ENCODE data around the gene GIPC3.

Gene GIPC3

DNA sequence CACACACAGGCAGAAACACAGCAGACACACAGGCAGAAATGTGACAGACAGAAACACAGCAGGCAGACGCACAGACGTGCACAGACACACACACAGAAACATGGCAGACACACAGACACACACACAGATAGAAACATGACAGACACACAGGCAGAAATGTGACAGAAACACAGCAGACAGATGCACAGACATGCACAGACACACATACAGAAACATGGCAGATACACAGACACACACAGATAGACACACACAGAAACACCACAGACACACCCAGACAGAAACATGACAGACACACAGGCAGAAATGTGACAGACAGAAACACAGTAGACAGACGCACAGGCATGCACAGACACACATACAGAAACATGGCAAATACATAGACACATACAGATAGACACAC lies 20.1 kb downstream of the GIPC3 start:
- no peak for DNase-seq

DNA sequence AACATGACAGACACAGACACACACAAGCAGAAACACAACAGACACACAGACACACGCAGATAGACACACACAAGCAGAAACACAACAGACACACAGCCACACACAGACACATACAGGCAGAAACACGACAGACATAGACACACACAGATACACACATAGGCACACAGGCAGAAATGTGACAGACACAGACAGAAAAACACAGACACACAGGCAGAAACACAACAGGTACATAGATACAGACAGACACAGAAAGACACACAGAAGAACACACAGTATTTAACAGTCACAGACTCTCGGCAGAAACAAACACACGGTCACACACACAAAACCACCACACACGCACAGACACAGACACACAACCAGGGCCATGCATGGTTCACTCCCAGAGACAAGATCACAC lies 20.5 kb downstream of the GIPC3 start:
- no peak for DNase-seq

DNA sequence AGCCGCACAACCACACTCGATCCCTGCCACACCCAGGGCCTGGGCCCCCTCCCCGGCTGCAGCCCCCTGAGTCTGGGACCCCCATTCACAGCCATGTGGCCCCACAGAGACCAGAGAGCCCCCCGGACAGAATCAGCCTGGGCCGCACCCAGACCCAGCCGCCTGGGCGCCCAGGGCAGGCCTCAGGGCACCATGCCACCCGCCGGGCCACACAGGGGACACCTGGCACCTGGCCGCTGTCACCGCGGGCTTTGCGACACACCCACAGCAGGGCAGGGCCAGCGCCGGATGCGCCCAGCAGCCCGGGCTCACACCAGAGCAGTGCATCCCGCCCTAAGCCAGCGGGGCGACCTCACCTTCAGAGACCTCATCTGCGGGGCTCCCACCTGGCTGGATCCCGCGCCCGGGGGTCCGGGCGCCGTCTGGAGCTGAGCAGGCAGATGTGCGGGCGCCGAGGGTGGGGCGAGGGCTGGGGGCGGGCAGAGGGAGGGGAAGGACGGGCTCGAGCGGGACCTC lies 21.0 kb downstream of the GIPC3 start:
- peak; percentile 46 for DNase-seq

DNA sequence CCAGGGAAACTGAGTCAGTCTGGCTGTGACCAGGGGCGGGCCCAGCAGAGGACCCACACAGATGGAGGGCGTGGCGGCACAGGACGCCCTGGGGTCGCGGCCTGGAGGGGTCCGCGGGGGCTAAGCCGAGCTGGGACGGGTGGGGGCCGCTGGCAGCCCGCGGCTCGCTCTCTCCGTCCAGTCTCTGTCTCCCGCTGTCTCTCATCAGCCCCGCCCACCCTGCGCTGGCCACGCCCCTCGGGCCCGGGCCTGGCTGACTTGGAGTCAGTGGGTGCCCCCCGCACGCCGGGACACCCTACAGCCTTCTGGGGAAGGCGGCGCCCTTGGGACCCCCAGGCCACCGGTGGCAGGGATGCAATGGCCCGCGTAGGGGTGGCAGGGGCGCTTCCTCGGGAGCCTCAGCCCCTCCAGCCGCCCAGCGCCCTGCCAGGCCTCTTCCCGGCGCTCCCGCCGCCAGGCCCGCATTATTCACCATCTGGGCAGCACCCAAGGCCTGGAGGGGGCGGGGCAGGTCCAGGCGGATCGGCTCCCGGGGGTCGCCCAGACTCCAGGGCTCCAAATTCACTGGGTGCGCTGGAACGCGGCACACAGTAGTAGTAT lies 21.5 kb downstream of the GIPC3 start, which contains the start of gene TBXA2R:
Gene TBXA2R (minus strand): TSS at position 186 of the 600 bp plus-strand sequence. CDS start 6,241 bp downstream, outside the sequence.
- peak; percentile 69 for DNase-seq

DNA sequence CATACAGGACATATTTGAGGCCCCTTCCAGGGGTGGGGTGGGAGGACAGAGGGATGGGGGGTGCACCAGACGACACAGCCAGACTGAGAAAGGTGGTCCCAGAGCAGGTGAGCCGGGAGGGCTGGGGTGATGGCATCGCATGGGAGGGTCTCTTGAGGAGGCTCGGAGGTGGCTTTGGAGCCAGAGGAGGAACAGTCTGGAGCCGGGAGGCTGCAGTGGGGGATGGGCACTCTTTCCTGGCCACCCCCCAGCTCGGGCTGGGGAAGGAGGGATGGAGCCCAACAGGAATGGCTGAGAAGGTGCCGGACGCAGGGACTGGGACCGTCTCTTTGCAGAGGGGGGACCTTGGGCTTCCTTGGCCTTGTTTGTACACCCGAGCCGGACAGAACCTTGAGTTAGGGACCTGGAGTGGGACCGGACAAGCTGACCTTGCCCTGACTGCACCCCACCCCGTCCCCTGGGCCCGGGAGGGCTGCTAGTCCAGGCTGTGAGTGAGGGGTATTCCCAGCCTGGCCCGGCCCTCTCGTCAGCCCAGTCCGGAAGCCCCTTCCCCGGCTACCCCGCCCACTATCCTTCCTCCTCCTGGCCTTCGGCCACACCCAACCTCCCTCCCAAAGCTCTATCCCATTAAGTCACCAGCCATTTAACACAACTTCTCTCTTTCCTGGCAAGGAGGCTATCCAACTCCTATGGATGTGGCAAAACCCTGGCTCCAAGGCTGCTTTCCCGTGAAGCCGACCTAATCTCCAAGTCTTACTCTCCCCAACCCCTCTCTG lies 22.2 kb downstream of the GIPC3 start:
- no peak for DNase-seq

DNA sequence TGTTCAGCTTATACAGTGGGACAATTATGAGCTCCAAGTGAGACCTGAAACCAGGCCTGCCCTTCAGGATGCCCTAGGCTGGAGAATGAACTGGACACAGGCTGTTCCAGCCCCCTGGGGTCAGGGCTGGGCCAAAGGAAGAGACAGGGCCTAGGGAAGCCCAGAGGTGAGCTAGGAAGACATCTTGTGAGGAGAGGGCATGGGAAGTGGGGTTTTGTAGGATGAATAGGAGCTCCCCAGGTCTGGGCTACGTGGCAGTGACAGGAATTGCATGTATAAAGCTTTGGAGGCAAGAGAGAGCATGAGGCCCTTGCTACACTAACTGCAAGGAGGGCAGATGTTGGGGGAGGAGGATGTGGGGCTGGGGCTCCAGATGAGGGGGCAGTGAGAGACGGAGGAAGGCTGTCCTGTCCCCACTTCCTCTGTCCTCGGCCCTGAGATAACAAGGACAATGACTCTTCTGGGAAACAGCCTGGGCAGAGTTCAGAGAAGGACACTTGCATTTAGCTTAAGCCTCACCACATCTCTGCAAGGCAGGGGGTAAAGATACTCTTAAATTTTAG lies 22.9 kb downstream of the GIPC3 start:
- DNase-seq: no peak

DNA sequence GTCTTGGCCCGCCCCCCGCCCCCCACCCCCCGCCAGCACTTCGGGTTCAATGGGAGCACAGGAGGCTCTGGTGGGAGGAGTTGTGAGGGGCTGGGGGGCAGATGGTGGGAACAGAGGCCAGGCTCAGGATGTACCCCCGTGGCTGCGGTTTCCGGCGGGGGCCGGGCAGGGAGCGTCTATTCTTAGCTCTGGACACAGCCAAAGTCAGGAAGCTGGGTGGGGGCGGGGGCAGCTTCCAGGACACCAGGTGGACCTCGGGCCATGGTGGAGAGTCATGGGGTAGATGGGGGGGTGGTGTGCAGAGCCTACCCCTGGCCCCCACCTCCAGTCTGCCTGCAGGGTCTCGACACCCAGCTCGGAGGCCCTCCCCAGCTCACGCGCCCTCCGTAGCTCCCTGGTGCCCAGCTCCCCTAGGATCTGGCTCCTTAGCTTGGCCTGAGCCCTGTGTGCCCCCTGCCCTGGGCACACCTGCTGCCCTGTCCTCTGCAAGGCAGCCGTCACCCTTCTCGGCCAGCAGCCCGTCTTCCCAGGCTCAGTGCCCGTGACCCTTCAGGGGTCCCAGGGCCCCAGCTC lies 23.6 kb downstream of the GIPC3 start:
- no peak for DNase-seq

DNA sequence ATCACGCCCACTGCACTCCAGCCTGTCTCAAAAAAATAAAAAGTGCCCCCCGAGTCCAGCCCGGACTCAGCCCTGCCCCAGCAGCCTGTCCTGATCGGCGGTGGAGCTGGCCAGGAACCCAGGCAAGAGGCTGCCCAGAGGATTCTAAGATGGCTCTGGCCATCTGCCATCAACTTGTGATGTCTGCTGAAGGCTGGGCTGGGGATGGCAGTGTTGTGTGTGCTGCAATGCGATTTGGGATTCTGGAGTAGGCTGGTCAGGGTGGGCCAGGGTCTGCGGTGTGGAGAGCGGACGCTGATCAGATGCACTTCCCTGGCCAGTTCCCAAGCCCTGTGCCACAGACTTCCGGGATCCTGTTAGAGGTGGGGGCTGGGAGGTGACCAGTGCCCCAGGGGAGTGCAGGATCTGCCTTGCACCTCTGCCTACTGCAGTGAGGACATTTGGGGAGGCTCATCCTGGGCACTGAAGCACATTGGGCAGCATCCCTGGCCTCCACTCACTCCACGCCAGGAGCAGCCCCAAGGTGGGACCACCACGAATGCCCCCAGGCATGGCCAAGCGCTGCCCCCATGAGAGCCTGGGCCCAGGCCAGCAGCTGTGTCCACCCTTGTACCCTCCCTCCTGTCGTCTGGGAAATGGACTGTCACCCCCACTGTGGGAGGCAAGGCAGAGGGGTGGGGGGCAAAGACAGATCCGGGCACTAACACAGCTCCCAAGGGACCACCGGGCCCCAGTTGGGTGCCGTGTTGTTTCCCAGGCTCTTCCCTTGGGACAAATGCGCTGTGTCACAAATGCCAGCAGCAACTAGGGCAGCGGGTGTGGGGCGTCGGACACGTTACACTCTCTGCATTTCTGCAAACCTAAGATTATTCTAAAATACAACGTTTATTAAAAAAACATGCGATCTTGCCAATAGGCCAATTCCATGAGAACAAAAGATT lies 24.8 kb downstream of the GIPC3 start:
- no peak for DNase-seq

DNA sequence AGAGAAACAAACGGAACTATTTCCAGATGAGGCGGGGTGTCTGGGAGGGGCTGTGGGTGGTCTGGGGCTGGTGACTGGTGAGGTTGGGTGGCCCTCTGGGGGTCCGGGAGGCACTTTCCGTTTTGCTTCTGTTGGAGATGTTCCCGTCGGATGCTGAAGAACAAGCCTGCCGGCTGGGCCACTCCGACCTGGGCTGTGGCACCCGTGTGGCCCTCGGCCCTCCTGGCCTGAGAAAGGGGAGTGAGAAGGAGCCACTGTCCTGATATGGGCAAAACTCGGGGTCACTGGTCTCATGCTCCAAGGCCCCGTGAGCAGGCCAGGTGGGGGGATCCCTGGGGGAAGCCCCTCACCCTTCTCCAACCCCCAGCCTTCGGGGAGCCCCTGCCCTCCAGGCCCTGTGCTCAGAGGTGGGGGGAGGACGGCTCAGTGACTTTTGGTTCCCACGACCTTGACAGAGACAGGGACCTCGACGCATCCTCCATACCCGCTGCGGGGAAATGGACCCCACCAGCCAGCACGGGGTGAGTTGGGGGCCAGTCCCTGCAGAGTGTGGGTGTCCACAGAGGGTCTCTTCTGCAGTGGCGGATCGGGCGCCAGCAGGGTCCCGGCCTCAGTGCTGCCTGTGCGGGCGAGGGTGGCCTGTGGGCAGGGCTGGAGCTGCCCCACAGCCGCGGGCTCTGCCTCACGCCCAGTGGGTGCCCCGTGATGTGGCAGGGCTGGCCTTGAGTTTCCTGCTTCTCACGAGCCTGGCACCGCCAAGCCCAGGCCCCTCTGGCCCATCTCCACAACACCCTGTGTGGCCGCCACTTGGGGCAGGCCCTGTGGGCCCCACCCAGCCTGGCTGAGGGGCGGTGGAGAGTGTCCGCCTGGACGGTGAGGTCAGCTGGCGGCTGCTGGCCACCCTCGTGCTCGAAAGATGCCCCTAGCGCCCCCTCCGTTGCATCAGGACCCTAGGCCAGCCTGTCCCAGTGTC lies 25.8 kb downstream of the GIPC3 start:
- no peak for DNase-seq

DNA sequence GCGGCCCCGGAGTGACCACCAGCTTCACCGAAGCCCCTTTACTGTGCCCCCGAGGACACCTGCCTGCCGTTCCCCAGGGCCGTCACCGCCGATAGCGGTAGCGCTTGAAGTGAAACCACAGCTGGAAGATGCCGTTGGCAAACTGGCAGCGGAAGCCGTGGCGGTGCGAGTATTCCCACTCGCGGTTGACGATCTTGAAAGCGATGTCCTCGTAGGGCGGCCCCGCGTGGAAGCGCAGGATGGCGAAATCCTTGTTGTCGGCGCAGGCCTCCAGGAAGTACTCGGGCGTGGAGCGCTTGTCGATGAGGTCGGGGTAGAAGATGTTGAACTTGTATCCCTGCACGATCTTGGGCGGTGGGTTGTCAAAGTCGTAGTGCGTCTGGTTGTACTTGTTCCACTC lies 26.6 kb downstream of the GIPC3 start:
- no peak for DNase-seq

DNA sequence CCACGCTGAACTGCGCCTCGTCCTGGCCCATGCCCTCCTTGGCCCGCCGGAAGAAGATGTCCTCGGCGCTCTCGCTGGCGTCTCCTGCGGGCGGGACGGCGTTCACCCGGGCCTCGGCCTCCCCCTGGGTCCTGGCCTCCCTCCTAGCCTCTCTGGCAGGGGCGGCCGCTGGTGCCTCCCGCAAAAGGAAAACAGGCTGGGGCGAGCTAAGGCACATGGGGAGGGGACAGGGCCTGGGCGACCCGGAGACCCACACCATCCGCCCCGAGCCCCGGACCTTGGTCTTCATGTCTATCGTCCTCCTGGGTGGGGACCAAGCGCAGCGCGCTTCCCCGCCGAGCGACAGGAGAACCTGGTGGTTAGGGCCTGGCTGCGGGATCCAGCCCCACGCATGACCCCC lies 27.1 kb downstream of the GIPC3 start:
- no peak for DNase-seq

DNA sequence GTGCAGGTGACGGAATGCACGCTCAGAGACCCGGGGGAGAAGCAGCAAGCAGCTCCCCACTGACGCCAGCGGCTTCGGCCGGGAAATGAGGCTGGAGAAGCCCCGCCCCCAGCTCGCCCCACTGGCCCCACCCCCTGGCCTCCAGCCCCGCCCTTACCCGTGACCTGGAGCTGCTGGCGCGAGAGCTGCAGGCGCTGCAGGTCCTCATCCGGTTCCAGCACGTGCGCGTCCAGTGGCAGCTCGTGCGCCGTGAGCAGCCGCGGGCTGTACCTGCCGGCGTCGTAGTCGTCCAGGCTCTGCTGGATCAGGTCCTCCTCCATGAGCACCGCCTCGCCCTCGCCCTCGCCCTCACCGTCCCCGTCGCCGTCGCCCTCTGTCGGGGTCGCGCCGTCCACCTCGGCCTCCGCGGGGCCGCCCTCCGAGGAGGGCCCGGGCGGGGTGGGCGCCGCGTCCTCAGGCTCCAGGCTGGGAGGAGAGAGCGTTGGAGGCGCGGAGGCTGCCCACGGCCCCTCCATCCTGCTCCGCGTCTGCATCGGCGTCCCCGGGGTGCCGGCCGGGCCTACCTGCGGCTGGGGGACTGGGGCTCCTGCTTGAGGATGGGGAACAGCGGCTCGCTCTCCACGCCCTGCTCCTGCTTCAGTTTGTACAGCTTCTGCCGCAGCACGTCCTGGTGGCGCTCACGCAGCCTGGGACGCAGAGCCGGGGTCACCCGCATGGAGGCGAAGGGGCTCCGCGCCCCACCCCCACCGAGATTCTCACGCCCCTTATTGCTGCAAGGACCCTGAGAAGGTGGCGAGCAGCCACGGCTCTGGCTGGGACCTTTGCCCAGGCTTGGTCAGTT lies 27.8 kb downstream of the GIPC3 start:
- DNase-seq: no peak

DNA sequence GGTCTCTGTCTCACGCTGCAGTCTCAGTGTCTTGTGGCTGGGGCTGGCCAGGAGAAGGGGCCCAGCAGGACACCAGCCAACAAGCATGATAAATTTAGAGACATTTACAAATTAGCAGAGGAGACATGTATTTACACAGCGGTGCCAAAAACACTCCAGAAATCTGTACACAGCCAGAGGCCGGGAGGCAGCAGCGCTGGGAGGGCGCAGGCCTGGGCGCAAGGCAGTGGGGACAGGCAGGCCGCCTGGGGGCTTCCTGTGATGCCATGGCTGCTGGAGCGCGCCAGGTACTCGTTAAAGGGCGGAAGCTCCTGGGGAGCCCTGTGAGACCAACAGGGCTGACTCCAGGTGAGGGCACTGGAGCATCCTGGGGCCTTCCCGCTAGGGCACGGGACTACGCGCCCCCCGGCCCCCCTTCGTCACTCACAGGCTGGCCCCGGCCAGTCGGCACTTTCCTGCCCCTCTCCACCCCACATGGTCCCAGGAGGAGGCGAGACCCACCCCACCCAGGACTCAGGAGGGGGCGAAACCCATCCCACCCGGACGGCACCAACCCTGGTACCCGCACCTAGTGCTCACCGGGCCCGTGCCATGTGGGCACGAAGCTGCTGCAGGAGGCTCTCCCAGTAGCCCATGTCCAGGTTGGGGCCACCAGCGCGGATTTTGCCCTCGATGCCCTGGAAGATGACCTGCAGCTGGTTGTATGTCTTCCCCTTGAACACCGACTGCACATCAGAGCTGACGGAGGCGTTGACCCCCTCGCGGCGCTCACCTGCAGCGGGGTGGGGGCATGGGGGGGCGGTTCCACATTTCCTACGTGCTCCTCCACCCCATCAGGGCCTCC lies 28.8 kb downstream of the GIPC3 start:
- no peak for DNase-seq

DNA sequence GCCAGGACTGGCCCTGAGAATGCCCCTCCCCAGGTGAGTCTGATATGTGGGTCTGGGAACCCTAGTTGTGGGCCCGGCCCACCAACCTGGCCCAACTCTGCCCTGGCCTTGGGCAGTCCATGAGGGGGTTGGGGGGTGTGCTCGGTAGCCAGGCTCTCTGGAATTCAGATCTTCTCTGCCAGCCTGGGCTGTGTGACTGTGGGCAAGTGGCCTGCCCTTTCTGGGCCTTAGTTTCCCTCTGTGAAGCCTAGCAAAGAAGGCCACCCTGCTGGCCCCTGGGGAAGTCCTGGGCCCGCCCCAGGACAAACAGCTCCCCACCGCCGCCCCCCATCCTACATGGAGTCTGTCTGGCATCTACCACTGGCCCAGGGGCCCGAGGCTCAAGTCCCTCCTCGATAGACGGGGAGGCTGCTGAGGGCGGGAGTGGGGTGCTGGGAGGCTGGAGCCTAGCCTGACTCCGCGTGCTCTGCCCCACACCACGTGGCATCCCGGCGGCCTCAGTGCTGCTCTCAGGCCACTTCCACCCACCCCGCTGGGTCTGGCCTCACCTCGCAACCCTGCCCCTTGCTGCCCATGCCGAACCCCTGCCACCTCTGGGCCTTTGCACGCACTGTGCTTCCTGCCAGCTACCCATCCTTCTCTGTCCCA lies 29.7 kb downstream of the GIPC3 start:
- DNase-seq: no peak

DNA sequence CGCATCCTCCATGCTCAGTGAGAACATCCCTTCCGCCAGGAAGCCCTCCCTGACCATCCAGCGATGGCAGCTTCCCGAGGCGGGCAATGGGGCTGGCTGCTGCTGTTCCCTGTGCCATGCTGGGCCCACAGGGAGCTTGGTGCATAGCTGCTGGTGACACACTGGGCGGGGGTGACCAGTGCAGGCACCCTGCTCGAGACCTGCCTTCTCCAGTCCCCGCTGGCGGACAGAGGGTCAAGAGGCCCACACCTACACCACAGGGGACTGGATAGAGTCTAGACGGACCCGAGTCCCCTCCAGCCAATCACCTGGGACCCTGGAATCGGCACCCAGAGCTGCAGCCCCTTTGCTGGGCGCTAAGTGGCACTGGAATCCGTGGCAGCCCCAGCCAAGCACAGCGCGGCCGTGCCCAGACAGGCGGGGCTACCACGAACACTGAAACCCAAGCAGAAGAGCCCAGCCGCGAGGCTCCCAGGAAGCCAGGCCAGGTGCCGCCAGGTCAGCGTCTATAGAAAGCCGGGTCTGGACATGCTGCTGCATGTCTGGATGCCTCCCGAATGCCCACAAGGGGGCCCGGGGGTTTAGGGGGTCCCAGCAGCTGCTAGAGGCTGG lies 30.4 kb downstream of the GIPC3 start:
- DNase-seq: no peak

DNA sequence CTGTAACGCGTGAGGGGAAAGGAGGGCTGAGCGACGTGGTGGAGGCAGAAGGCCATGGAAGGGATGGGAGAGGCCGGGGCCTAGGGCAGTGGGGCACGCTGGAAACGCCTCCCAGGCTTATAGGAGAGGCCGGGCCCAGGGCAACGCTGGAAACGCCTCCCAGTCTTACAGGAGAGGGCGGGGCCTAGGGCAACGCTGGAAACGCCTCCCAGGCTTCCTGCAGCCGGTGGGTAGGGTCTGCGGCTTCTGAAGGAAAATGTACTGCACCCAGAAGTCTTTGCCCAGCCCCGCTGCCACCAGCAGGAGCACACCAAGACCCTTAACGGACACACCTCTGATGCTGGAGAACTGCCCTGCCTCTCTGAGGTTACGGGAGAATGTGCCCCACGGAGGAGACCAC lies 32.2 kb downstream of the GIPC3 start:
- no peak for DNase-seq

DNA sequence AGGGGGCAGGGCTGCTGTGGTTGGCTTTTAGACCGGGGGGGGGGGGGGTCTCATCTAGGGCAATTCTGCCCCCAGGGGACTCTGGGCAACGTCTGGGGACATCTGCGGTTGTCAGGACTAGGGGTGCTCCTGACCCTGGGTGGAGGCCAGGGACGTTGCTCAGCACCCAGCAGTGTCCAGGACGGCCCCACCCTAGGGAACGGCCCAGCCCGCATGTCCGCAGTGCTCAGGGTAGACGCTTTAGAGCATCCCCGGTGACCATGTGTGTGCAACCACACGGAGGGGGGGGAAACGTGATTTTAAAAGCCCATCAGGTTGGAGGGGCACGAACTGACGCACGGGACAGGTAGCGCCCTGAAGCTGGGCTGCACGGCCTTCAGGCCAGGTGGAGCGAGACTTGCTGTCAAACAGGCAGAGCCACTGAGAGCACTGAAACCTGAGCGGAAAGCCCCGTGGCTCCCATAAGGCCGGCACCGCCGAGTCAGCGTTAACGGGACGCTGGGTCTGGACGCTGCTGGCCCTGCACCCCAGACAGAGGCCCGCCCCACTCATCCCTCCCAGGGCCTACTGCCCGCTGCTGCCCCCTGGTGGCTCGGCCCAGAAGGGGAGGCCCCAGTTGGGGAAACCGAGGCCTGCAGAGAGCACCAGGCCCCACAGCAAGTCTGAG lies 33.0 kb downstream of the GIPC3 start:
- peak; percentile 65 for DNase-seq
